PC-9 (cell line): ENCODE results near the gene FARS2. TPM values are rescaled to one million over a fixed set of nuclear protein-coding genes. Genes with fewer than 3 reads are reported as not detected.

Source experiments
- BruUV-seq: library from RNA; stranded (reverse); fragments of 400-500 nt; replicated peaks from 2 replicates; lab custom pipeline; 2021; lab: Mats Ljungman, UMichigan
- CTCF ChIA-PET: fragments of 300-600 bp; sonication (Branson Sonifier 250); formaldehyde crosslinking; loops from one replicate; lab custom pipeline; 2022; ENCODE audit warnings: antibody characterized with exemption; lab: Charles Lee
- POLR2A ChIA-PET: fragments of 300-600 bp; sonication (Branson Sonifier 250); formaldehyde crosslinking; loops from one replicate; lab custom pipeline; 2022; ENCODE audit warnings: antibody characterized with exemption; ENCODE audit not compliant: unreplicated experiment; lab: Charles Lee
- DNase-seq, 2 experiments: peaks; one replicate each; pipeline versions ENCODE4 v3.0.0 to v3.0.0-alpha.2; 2015 to 2022; ENCODE audit warnings: mixed read lengths in 1 of 2
- H2AFZ ChIP-seq: fragments of 200-600 bp; sonication (generic); 2 replicates; pipeline ENCODE4 v1.8.1; 2017; ENCODE audit warnings: antibody characterized with exemption
- H3F3A ChIP-seq: fragments of 200-600 bp; sonication (generic); 2 replicates; pipeline ENCODE4 v1.8.1; 2017; ENCODE audit warnings: antibody characterized with exemption, mild to moderate bottlenecking, low read depth; ENCODE audit not compliant: insufficient read depth
- H3K27ac ChIP-seq: fragments of 200-600 bp; sonication (generic); 2 replicates; pipeline ENCODE4 v1.6.1; 2016; ENCODE audit warnings: mixed run types
- H3K27me3 ChIP-seq: fragments of 200-600 bp; sonication (generic); 2 replicates; pipeline ENCODE4 v1.6.1; 2016; ENCODE audit warnings: low read depth, mixed run types; ENCODE audit not compliant: insufficient read depth
- H3K36me3 ChIP-seq: fragments of 200-600 bp; sonication (generic); 2 replicates; pipeline ENCODE4 v1.6.1; 2016; ENCODE audit warnings: low read depth, mixed run types
- H3K4me1 ChIP-seq: fragments of 200-600 bp; sonication (generic); replicated peaks from 2 replicates; pipeline ENCODE4 v1.6.1; 2016; ENCODE audit warnings: mixed run types; ENCODE audit not compliant: insufficient read depth
- H3K4me2 ChIP-seq: fragments of 200-600 bp; sonication (generic); 2 replicates; pipeline ENCODE4 v1.6.1; 2017; ENCODE audit warnings: mixed run types
- H3K4me3 ChIP-seq: fragments of 200-600 bp; sonication (generic); 2 replicates; pipeline ENCODE4 v1.6.1; 2016; ENCODE audit warnings: mixed run types
- H3K79me2 ChIP-seq: fragments of 200-600 bp; sonication (generic); 2 replicates; pipeline ENCODE4 v1.6.1; 2017; ENCODE audit warnings: low read depth, mixed run types
- H3K9me2 ChIP-seq: fragments of 200-600 bp; sonication (generic); 2 replicates; pipeline ENCODE4 v1.8.1; 2017; ENCODE audit warnings: mild to moderate bottlenecking; ENCODE audit not compliant: insufficient read depth
- H3K9me3 ChIP-seq: fragments of 200-600 bp; sonication (generic); 2 replicates; pipeline ENCODE4 v1.8.1; 2016; ENCODE audit warnings: low read depth; ENCODE audit not compliant: insufficient read depth
- H4K20me1 ChIP-seq: fragments of 200-600 bp; sonication (generic); 2 replicates; pipeline ENCODE4 v1.8.1; 2017; ENCODE audit not compliant: insufficient read depth
- CTCF ChIP-seq: fragments of 200-600 bp; sonication (generic); conservative IDR thresholded peaks from 2 replicates; pipeline ENCODE4 v1.6.1; 2017; ENCODE audit warnings: mixed run types, antibody characterized with exemption, mild to moderate bottlenecking, moderate library complexity
- EZH2 ChIP-seq: fragments of 200-600 bp; sonication (generic); IDR thresholded peaks from 2 replicates; pipeline ENCODE4 v1.8.0; 2017; ENCODE audit warnings: antibody characterized with exemption, low read depth
- intact Hi-C: fragments of 100-400 bp; cut with micrococcal nuclease; formaldehyde crosslinking; loops from one replicate; pipeline ENCODE4 v1.10.0; 2022; ENCODE audit not compliant: unreplicated experiment
- total RNA-seq: library from RNA; stranded (reverse); gene quantifications from 2 replicates; pipeline ENCODE4 v1.2.3, GENCODE V29; 2021

Gene FARS2
- total RNA-seq, 1 experiment from 2014 or later, result 26.7 TPM

- Histone ChIP-seq H3K4me3 (no peak overlapping the region), H3K27me3 (no peaks in the 10 kb centered on the region), H3K36me3 (no peaks in the 10 kb centered on the region), H3K4me2 (no peak overlapping the region), H3K9me3 (no peaks in the 10 kb centered on the region), H3K79me2 (no peaks in the 10 kb centered on the region), H4K20me1 (no peaks in the 10 kb centered on the region), H3F3A (no peaks in the 10 kb centered on the region), H2AFZ (no peak overlapping the region), H3K27ac (no peak overlapping the region), H3K4me1 (no peaks in the 10 kb centered on the region), H3K9me2 (no peaks in the 10 kb centered on the region)
- CTCF ChIA-PET, result no interaction called here
- no TSS peak for BruUV-seq
- POLR2A ChIA-PET, result no interaction called here
- no peak for TF ChIP-seq CTCF
- no peak for TF ChIP-seq EZH2
- DNase-seq, result no peak
- intact Hi-C loops, result no loop called here
Measured at GRCh38 chr6:5587648-5588047, 326.3 kb downstream of the FARS2 start.

GRCh38 chr6:5589422-5590141, 328.3 kb downstream of the FARS2 start:
- Histone ChIP-seq H4K20me1 (no peaks in the 10 kb centered on the region), H3K36me3 (no peaks in the 10 kb centered on the region), H3K4me2 (no peak overlapping the region), H3K4me1 (no peaks in the 10 kb centered on the region), H3K27me3 (no peaks in the 10 kb centered on the region), H3K4me3 (no peak overlapping the region), H2AFZ (no peak overlapping the region), H3F3A (no peaks in the 10 kb centered on the region), H3K9me3 (no peaks in the 10 kb centered on the region), H3K27ac (no peak overlapping the region), H3K9me2 (no peaks in the 10 kb centered on the region), H3K79me2 (no peaks in the 10 kb centered on the region)
- TF ChIP-seq EZH2 (no peak), CTCF (no peak)
- intact Hi-C loops, result no loop called here
- BruUV-seq, result no TSS peak
- ChIA-PET POLR2A (interaction anchor here (0.6 kb wide), 1 partner anchor 143 kb away, joined by 5 read pairs; no protein-coding TSS in a partner anchor), CTCF (no interaction called here)
- no peak for DNase-seq

GRCh38 chr6:5590187-5590586, 328.9 kb downstream of the FARS2 start:
- POLR2A ChIA-PET, result no interaction called here
- no TSS peak for BruUV-seq
- H3K27ac ChIP-seq, result no peak overlapping the region

More at GRCh38 chr6:5590187-5590586, 328.9 kb downstream of the FARS2 start:
- Histone ChIP-seq H3K4me3 (no peak overlapping the region), H2AFZ (no peak overlapping the region), H3K4me1 (no peaks in the 10 kb centered on the region), H3K79me2 (no peaks in the 10 kb centered on the region), H3K4me2 (no peak overlapping the region), H3K36me3 (no peaks in the 10 kb centered on the region), H3F3A (no peaks in the 10 kb centered on the region), H3K9me3 (no peaks in the 10 kb centered on the region), H3K9me2 (no peaks in the 10 kb centered on the region), H4K20me1 (no peaks in the 10 kb centered on the region), H3K27me3 (no peaks in the 10 kb centered on the region)
- DNase-seq, result no peak
- no peak for TF ChIP-seq CTCF
- no peak for TF ChIP-seq EZH2
- CTCF ChIA-PET, result no interaction called here
- intact Hi-C loops, result no loop called here
